Measurements from ENCODE around the gene CSNK1G1. TPM values are rescaled to one million over a fixed set of nuclear protein-coding genes. Genes with fewer than 3 reads are reported as not detected.
"Not testable (repeated sequence)": the region's sequence is repeated elsewhere in the genome, so short reads cannot be mapped to it uniquely, and the experiment has no call there.

Gene CSNK1G1
- total RNA-seq, 1 donor from 2014 or later = 28.5 TPM

GRCh38 chr15:64341961-64342360 is 14.0 kb downstream of the CSNK1G1 start:
- intact Hi-C loops (cut with micrococcal nuclease) = no loop called here
- no peak overlapping the region for H3K4me3 Mint-ChIP-seq
- H3K36me3 Mint-ChIP-seq (ENCODE audit: low read depth) = peaks cover 28% of the 10 kb centered on the region
- H3K27ac Mint-ChIP-seq = no peak overlapping the region
- no peaks in the 10 kb centered on the region for H3K27me3 Mint-ChIP-seq
- DNase-seq = no peak
- H3K4me1 Mint-ChIP-seq = peaks cover 8% of the 10 kb centered on the region
- H3K9me3 Mint-ChIP-seq = no peaks in the 10 kb centered on the region

DNA sequence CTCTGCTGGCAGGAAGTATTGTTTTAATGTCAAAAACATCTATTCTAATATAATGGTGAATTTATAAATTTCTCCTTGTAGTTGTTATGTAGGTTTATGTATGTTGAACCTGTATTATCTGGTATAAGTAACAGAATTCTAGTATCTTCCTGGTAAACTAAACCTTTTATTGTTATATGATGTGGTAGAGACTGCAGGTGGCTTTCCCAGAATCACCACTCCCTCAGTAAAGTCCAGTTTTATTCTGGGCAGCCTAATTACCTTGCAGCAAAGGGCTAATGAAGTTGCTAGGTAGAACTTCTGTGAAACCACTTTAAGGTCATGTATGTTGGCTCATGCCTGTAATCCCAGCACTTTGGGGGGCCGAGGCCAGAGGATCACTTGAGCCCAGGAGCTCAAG is 15.6 kb downstream of the CSNK1G1 start:
- peaks cover 13% of the 10 kb centered on the region for H3K4me1 Mint-ChIP-seq
- peaks cover 24% of the 10 kb centered on the region for H3K36me3 Mint-ChIP-seq (ENCODE audit: low read depth)
- no peak for DNase-seq
- H3K27ac Mint-ChIP-seq = no peak overlapping the region
- no peak overlapping the region for H3K4me3 Mint-ChIP-seq
- no peaks in the 10 kb centered on the region for H3K9me3 Mint-ChIP-seq
- intact Hi-C loops (cut with micrococcal nuclease) = no loop called here
- H3K27me3 Mint-ChIP-seq = no peaks in the 10 kb centered on the region

DNA sequence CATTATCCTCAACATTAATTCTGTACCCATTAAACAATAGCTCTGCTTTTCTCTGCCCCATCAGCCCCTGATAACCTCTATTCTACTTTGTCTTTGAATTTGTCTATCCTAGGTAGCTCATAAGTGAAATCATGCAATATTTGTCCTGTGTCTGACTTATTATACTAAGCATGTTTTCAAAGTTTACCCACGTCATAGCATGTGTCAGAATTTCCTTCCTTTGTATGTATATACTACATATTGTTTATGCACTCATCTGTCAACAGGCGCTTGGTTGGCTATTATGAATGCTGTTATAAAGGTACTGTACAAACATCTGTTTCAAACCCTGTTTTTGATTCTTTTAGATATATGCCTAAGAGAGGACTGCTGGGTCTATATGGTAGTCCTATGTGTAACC is 18.2 kb downstream of the CSNK1G1 start:
- Mint-ChIP-seq H3K36me3 (ENCODE audit: low read depth) (peaks cover 28% of the 10 kb centered on the region), H3K27me3 (no peaks in the 10 kb centered on the region), H3K9me3 (no peaks in the 10 kb centered on the region), H3K4me1 (peaks cover 26% of the 10 kb centered on the region), H3K27ac (no peak overlapping the region), H3K4me3 (no peak overlapping the region)
- no peak for DNase-seq
- intact Hi-C loops (cut with micrococcal nuclease) = no loop called here

DNA sequence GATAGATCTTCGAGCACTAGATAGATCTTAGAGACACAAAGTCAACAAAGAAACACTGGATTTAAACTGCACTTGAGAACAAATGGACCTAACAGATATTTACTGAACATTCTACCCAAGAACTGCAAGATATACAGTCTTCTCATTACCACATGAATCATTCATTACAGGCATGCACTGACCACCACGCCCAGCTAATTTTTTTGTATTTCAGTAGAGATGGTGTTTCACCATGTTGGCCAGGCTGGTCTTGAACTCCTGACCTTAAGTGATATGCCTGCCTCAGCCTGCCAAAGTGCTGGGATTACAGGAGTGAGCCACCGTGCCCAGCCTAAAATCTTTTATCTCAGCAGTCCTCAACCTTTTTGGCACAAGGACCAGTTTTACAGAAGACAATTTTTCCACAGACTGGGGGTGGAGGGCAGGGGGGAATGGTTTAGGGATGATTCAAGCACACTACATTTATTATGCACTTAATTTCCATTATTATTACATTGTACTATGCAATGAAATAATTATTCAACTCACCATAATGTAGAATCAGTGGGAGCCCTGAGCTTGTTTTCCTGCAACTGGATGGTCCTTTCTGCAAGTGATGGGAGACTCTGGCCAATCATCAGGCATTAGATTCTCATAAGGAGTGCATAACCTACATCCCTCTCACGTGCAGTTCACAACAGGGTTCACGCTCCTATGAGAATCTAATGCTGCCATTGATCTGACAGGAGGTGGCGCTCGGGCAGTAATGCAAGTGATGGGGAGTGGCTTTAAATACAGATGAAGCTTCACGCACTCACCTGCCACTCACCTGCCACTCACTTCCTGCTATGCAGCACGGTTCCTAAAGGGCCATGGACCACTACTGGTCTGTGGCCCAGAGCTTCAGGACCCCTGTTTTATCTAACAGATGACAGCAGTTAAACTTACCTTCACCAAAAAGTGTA is 21.7 kb downstream of the CSNK1G1 start:
- intact Hi-C loops (cut with micrococcal nuclease) = no loop called here
- Mint-ChIP-seq H3K27me3 (no peaks in the 10 kb centered on the region), H3K4me1 (peaks cover 24% of the 10 kb centered on the region), H3K4me3 (no peak overlapping the region), H3K27ac (peak overlapping the region; percentile 59), H3K36me3 (ENCODE audit: low read depth) (peaks cover 19% of the 10 kb centered on the region), H3K9me3 (no peaks in the 10 kb centered on the region)
- DNase-seq = peak; percentile 66

DNA sequence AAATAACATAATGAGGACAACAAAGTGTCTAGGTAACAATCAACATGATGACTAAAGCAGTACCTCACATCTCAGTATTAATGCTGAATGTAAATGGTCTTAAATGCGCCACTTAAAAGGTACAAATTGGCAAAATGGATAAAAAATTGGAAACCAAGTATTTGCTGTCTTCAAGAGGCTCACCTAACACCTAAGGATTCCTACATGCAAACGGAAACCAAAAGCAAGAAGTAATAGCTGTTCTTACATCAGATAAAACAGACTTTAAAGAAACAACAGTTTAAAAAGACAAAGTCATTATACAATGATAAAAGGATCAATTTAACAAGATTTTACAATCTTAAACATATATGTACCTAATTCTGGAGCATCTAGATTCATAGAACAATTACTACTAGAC is 22.5 kb downstream of the CSNK1G1 start:
- H3K27ac Mint-ChIP-seq = peak overlapping the region; percentile 59

GRCh38 chr15:64331668-64332067 is 24.3 kb downstream of the CSNK1G1 start:
- peaks cover 20% of the 10 kb centered on the region for H3K4me1 Mint-ChIP-seq
- H3K9me3 Mint-ChIP-seq; H3K36me3 Mint-ChIP-seq (ENCODE audit: low read depth); H3K4me3 Mint-ChIP-seq; DNase-seq; H3K27ac Mint-ChIP-seq; intact Hi-C loops (cut with micrococcal nuclease); H3K27me3 Mint-ChIP-seq: not testable (repeated sequence)

More for the DNA sequence above, 22.5 kb downstream of the CSNK1G1 start:
- intact Hi-C loops (cut with micrococcal nuclease) = no loop called here
- H3K27me3 Mint-ChIP-seq = no peaks in the 10 kb centered on the region
- no peak overlapping the region for H3K4me3 Mint-ChIP-seq
- H3K4me1 Mint-ChIP-seq = peaks cover 22% of the 10 kb centered on the region
- H3K36me3 Mint-ChIP-seq (ENCODE audit: low read depth) = peaks cover 15% of the 10 kb centered on the region
- H3K9me3 Mint-ChIP-seq = no peaks in the 10 kb centered on the region
- DNase-seq = no peak

GRCh38 chr15:64326975-64327374 is 29.0 kb downstream of the CSNK1G1 start:
- H3K36me3 Mint-ChIP-seq (ENCODE audit: low read depth); H3K27ac Mint-ChIP-seq; H3K4me1 Mint-ChIP-seq; H3K27me3 Mint-ChIP-seq; DNase-seq; intact Hi-C loops (cut with micrococcal nuclease); H3K9me3 Mint-ChIP-seq; H3K4me3 Mint-ChIP-seq: not testable (repeated sequence)

- H3K4me3 Mint-ChIP-seq; H3K9me3 Mint-ChIP-seq; H3K4me1 Mint-ChIP-seq; H3K36me3 Mint-ChIP-seq (ENCODE audit: low read depth); H3K27ac Mint-ChIP-seq; intact Hi-C loops (cut with micrococcal nuclease); DNase-seq; H3K27me3 Mint-ChIP-seq: not testable (repeated sequence)
Observed at GRCh38 chr15:64326458-64326857, 29.5 kb downstream of the CSNK1G1 start.

DNA sequence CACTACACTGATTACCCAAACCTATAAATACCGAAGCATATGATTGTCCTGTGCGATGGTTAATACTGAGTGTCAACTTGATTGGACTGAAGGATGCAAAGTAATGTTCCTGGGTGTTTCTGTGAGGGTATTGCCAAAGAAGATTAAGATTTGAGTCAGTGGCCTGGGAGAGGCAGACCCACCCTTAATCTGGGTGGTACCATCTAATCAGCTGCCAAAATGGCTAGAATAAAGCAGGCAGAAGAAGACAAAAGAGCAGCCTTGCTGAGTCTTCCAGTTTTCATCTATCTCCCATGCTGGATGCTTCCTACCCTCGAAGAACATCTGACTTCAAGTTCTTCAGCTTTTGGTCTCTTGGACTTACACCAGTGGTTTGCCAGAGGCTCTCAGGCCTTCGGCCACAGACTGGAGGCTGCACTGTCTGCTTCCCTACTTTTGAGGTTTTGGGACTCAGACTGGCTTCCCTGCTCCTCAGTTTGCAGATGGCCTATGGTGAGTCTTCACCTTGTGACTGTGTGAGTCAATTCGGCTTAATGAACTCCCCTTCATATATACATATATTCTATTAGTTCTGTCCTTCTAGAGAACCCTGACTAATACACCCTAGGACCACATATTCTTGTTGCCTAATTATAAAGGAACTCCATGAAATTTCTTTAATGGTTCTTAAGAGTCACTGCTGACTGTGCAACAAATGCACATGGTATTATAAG is 31.7 kb downstream of the CSNK1G1 start:
- Mint-ChIP-seq H3K27ac (no peak overlapping the region), H3K4me3 (no peak overlapping the region), H3K36me3 (ENCODE audit: low read depth) (no peaks in the 10 kb centered on the region), H3K4me1 (no peaks in the 10 kb centered on the region), H3K9me3 (no peaks in the 10 kb centered on the region), H3K27me3 (no peaks in the 10 kb centered on the region)
- intact Hi-C loops (cut with micrococcal nuclease) = no loop called here
- DNase-seq = no peak

DNA sequence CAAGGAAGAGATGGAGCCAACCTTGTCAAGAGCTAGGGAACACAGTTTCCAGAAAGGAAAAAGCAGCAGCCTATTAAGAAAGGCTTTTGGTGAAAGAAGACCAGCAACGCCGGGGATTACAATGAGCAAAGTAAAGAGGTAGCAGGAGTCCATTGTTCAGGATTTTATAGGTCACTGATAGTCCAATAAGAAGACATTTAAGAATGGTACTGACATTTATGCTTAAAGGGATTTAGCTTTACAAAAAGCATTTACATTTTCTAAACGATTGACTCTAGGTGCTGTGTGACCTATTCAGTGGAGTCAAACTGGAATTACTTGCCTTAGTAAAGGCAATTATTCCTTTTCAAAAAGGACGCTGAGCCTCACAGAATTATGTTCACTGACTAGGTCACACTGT is 40.8 kb downstream of the CSNK1G1 start:
- peaks cover 2% of the 10 kb centered on the region for H3K4me1 Mint-ChIP-seq
- intact Hi-C loops (cut with micrococcal nuclease) = no loop called here
- no peak for DNase-seq
- H3K9me3 Mint-ChIP-seq = no peaks in the 10 kb centered on the region
- peaks cover 5% of the 10 kb centered on the region for H3K36me3 Mint-ChIP-seq (ENCODE audit: low read depth)
- no peak overlapping the region for H3K27ac Mint-ChIP-seq
- no peak overlapping the region for H3K4me3 Mint-ChIP-seq
- H3K27me3 Mint-ChIP-seq = no peaks in the 10 kb centered on the region

DNA sequence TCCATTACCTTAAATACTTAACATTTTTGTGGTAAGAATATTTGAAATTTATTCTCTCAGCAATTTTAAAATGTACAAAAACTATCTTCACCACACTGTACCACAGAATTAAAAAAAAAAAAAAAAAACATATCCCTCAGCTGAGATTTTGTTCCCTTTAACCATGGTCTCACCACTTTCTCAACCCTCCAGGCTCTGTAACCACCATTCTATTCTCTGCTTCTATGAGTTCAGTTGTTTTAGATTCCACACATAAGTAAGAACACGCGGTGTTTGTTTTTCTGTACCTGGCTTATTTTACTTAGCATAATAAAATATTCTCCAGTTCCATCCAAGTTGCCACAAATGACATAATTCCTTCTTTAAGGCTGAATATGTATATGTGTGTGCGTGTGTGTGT is 41.5 kb downstream of the CSNK1G1 start:
- no peaks in the 10 kb centered on the region for H3K9me3 Mint-ChIP-seq
- no peaks in the 10 kb centered on the region for H3K27me3 Mint-ChIP-seq
- DNase-seq = no peak
- H3K36me3 Mint-ChIP-seq (ENCODE audit: low read depth) = peaks cover 5% of the 10 kb centered on the region
- H3K4me3 Mint-ChIP-seq = no peak overlapping the region
- H3K4me1 Mint-ChIP-seq = peaks cover 2% of the 10 kb centered on the region
- H3K27ac Mint-ChIP-seq = no peak overlapping the region
- intact Hi-C loops (cut with micrococcal nuclease) = no loop called here

DNA sequence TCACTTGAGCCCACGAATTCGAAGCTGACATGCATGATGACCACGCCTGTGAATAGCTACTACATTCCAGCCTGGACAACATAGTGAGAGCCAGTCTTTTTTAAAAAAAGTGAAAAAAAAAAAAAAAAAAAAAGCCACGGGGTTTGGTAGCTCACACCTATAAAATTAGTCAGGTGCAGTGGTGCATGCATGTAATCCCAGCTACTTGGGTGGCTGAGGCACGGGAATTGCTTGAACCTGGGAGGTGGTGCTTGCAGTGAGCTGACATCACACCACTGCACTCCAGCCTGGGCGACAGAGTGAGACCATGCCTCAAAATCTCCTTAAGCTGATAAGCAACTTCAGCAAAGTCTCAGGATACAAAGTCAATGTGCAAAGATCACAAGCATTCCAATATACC is 44.4 kb downstream of the CSNK1G1 start:
- intact Hi-C loops (cut with micrococcal nuclease) = no loop called here
- Mint-ChIP-seq H3K4me3 (no peak overlapping the region), H3K27me3 (no peaks in the 10 kb centered on the region), H3K27ac (no peak overlapping the region), H3K4me1 (peaks cover 2% of the 10 kb centered on the region), H3K36me3 (ENCODE audit: low read depth) (peaks cover 7% of the 10 kb centered on the region), H3K9me3 (no peaks in the 10 kb centered on the region)
- DNase-seq = no peak

DNA sequence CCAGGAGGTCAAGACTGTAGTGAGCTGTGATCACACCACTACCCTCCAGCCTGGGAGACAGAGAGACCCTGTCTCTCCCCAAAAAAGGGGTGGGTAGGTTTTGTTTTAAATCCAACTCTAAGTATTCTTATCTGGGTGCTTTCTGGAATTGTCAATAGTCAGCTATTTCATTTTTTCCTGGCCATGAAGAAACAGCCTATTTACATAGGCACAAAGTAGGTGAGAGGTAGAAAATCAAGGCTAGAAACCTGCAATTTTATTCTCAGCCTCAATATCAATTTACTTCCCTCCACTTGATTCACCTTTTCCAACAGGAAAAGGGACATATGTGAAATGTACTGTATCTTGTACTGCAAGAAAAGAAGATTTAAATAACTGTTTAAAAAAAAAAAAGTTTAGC is 45.9 kb downstream of the CSNK1G1 start:
- intact Hi-C loops (cut with micrococcal nuclease) = no loop called here
- H3K9me3 Mint-ChIP-seq = no peaks in the 10 kb centered on the region
- peaks cover 2% of the 10 kb centered on the region for H3K4me1 Mint-ChIP-seq
- DNase-seq = no peak
- no peaks in the 10 kb centered on the region for H3K27me3 Mint-ChIP-seq
- H3K4me3 Mint-ChIP-seq = no peak overlapping the region
- H3K27ac Mint-ChIP-seq = no peak overlapping the region
- peaks cover 7% of the 10 kb centered on the region for H3K36me3 Mint-ChIP-seq (ENCODE audit: low read depth)

- no peak for DNase-seq
- Mint-ChIP-seq H3K4me1 (peaks cover 2% of the 10 kb centered on the region), H3K27ac (no peak overlapping the region), H3K4me3 (no peak overlapping the region), H3K9me3 (no peaks in the 10 kb centered on the region), H3K36me3 (ENCODE audit: low read depth) (peaks cover 9% of the 10 kb centered on the region), H3K27me3 (no peaks in the 10 kb centered on the region)
- intact Hi-C loops (cut with micrococcal nuclease) = no loop called here
Observed at GRCh38 chr15:64305261-64305660, 50.7 kb downstream of the CSNK1G1 start.

All from activated CD4-positive, alpha-beta T cell treated with anti-CD3 and anti-CD28 coated beads, Interleukin-2, amount 10 ng/mL, durations not matched to agents 24 days and 14 days (primary cell).